ENCODE data around the gene SLC13A3.

GRCh38 chr20:46691196-46691595, 39.9 kb upstream of the SLC13A3 start:
- TF ChIP-seq EZH2 (IDR thresholded peaks at IDR 0.05) = no peak
- TF ChIP-seq EZH2phosphoT487 (IDR thresholded peaks at IDR 0.05) = no peak
- TF ChIP-seq CTCF (IDR thresholded peaks at IDR 0.05) = no peak

Measured in neural progenitor cell (in vitro differentiated cells).